HG03025 (cell line): ENCODE data around the gene ADH1C.
"Not testable (repeated sequence)": the region's sequence is repeated elsewhere in the genome, so short reads cannot be mapped to it uniquely, and the experiment has no call there.

Experiments used
- ATAC-seq: cut with Tn5 transposase; IDR thresholded peaks from one replicate; pipeline ENCODE4 v1.9.1; 2021; ENCODE audit warnings: mild to moderate bottlenecking, moderate library complexity; ENCODE audit not compliant: unreplicated experiment, low FRiP score

The ADH1C gene

GRCh38 chr4:99359480-99360204 is 7.1 kb upstream of the ADH1C start:
- ATAC-seq, result no peak

- ATAC-seq, result no peak
Measured at GRCh38 chr4:99357948-99358347, 5.4 kb upstream of the ADH1C start.

DNA sequence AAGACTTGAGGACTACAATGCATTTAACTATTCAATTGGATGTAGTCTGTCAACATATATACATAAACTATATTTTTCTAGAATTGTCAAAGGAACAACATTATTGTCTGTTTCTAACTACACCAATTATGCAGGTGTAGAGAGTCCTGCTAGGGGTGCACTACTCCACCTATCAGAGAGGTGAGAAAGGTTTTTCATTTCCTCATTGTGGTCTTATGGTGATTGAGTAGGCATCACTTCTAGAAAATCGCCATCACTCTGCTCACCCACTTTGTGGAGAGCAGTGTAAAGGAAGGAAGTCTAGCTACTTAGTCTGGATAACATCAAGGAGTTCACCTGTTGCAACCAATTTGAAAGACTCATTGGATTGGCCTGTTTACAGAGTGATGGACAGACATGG is 4.4 kb upstream of the ADH1C start:
- ATAC-seq, result no peak

- ATAC-seq, result not testable (repeated sequence)
Measured at GRCh38 chr4:99356149-99356548, 3.6 kb upstream of the ADH1C start.

GRCh38 chr4:99351487-99351886 is 1.1 kb downstream of the ADH1C start:
- ATAC-seq, result no peak

- ATAC-seq, result no peak
Measured at GRCh38 chr4:99349338-99349737, 3.2 kb downstream of the ADH1C start.

DNA sequence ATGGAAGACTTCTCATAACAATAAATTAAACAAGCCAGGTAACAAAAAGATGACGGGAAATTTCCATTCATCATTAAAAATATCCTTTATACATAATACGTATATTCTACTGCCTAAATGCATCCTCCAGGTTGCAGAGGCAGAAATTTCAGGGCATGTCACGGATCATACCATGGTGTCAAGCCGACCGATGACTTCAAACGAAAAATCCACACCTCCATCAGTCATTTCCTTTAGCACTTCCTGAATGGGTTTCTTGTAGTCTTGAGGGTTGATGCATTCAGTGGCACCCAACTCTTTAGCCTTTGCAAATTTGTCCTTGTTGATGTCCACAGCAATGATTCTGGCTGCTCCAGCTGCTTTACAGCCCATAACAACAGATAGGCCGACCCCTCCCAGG is 9.9 kb downstream of the ADH1C start:
- not testable (repeated sequence) for ATAC-seq

- no peak for ATAC-seq
Measured at GRCh38 chr4:99341426-99341825, 11.1 kb downstream of the ADH1C start.

DNA sequence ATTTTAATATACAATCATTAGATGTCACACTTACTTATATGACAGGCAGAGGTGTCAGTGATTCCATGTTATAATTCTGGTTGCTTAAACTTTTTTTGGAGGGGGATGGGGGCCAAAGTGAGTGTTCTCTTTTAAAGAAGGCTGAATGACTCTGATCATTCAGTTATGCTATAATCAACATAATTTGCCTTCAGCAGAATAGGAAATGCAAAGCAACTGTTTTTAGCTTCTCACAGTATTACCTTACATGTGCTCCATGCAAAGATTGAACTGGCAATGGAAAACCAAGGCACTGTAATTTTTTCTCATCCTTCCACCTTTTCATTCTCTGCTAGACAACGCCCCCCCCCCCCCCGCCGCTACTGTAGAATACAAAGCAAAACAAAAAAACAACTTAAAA is 13.4 kb downstream of the ADH1C start:
- no peak for ATAC-seq

DNA sequence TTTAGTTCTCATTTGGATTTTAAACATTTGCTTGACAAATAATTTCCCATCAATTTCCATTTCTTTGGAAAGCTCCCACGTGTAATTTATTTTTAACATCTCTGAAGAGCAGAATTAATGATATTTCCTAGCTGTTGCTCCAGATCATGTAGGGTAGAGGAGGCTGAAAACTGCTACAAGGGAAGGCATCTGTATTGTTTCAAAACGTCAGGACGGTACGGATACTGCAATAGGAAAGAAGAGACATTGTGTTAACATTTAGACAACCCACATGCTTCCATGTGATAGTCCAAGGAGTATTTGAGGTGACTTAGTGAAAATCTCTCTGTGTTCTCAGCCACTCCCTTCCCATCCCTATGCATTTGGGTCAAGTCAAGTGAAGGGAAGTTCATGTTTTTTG is 16.0 kb downstream of the ADH1C start:
- ATAC-seq, result no peak

- ATAC-seq, result no peak
Measured at GRCh38 chr4:99334880-99335279, 17.7 kb downstream of the ADH1C start.

GRCh38 chr4:99330648-99331047 is 21.9 kb downstream of the ADH1C start:
- ATAC-seq, result no peak

DNA sequence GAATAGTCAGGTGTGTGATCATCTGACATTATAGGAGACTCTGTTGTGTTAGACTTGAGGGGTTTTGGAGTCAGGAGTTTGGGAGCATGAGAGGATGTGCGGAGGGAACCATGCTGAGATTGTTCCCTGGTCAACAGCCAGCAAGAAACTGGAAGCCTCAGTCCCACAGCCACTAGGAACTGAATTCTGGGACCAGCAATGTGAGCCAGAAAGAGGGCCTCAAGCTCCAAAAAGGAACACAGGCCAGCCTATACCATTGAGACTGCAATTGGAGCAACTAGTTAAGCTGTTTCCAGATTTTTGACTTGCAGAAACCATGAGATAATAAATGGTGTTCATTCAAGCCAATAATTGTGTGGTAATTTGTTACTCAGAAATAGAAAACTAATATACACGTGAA is 22.7 kb downstream of the ADH1C start:
- ATAC-seq, result no peak

- ATAC-seq, result no peak
Measured at GRCh38 chr4:99324979-99325378, 27.6 kb downstream of the ADH1C start.

GRCh38 chr4:99324361-99324760 is 28.2 kb downstream of the ADH1C start:
- ATAC-seq, result no peak

GRCh38 chr4:99323756-99324155 is 28.8 kb downstream of the ADH1C start:
- ATAC-seq, result no peak

- no peak for ATAC-seq
Measured at GRCh38 chr4:99321241-99322191, 31.0 kb downstream of the ADH1C start, which contains the start of gene ADH1B. Gene ADH1B (minus strand): TSS chr4:99321401. CDS start chr4:99321331, 70 bp downstream.

GRCh38 chr4:99317811-99318210 is 34.7 kb downstream of the ADH1C start:
- ATAC-seq, result not testable (repeated sequence)

DNA sequence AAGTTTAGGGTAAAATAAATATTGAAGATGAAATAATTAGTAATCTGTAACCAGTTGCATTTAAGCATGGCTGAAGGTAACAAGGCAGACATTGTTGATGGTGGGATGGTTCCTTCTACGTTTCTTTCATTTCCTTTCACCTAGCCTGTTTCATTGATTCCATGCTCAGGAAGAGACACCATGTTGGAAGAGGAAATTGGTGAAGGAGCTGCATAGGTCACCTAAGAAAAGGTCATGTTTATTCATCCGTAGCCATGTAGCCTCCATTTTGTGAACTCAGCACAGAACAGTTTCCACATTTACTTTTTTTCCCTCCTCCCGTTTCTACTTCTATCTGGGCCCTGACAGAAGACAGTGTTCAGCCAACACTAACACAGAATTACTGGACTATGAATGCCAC is 35.2 kb downstream of the ADH1C start:
- ATAC-seq, result no peak

GRCh38 chr4:99315839-99316238 is 36.7 kb downstream of the ADH1C start:
- no peak for ATAC-seq

- no peak for ATAC-seq
Measured at GRCh38 chr4:99314211-99314610, 38.3 kb downstream of the ADH1C start.

GRCh38 chr4:99310389-99310788 is 42.2 kb downstream of the ADH1C start:
- no peak for ATAC-seq
